Pancreas (tissue), 10 donors: ENCODE data around the gene ZNF608. TPM values are rescaled to one million over a fixed set of nuclear protein-coding genes. Genes with fewer than 3 reads are reported as not detected.

Experiments used
- ATAC-seq, 4 donors: fragments of 200-7000 bp; cut with Tn5 transposase; one replicate each; pipeline versions ENCODE4 v1.8.0 to v1.9.1; 2020; ENCODE audit warnings: mild to moderate bottlenecking in 4 of 4, moderate library complexity in 4 of 4
- DNase-seq, 6 donors: peaks; one replicate each; pipeline ENCODE4 v3.0.0-alpha.2; 2020
- FAIRE-seq: peaks from 2 replicates; lab custom pipeline; 2012; peaks lifted over from hg19 to GRCh38; lab: Jason Lieb, UNC
- H3K27ac ChIP-seq, 4 donors: fragments of 200-600 bp; sonication (generic); 1 replicate in 3 of 4; 2 replicates in 1 of 4; pipeline versions ENCODE4 v1.5.0 to v1.8.0; 2020
- H3K27me3 ChIP-seq, 4 donors: fragments of 200-600 bp; one replicate each; pipeline ENCODE4 v1.8.0; 2021
- H3K36me3 ChIP-seq, 3 donors: fragments of 200-600 bp; sonication (generic) in 1 of 3; one replicate each; pipeline versions ENCODE4 v1.5.0 to v1.8.0; 2020 to 2021
- H3K4me1 ChIP-seq, 3 donors: fragments of 200-600 bp; one replicate each; pipeline ENCODE4 v1.8.0; 2021
- H3K4me3 ChIP-seq, 4 donors: fragments of 200-600 bp; sonication (generic) in 2 of 4; one replicate each; pipeline versions ENCODE4 v1.5.0 to v1.8.0; 2020 to 2021
- H3K9me3 ChIP-seq, 4 donors: fragments of 200-600 bp; one replicate each; pipeline ENCODE4 v1.8.0; 2021
- WGBS, 2 donors: extraction: QIAGEN DNeasy Blood & Tissue Kit; methylation state at CpG; one replicate each; pipeline ENCODE4 v1.1.7; 2013; 5-methylcytosine and 5-hydroxymethylcytosine counted together
- intact Hi-C, 3 donors: fragments of 100-400 bp; cut with DNase I; formaldehyde crosslinking; loops; one replicate each; pipeline versions ENCODE4 v1.11.1 to v1.14.2; 2022
- polyA plus RNA-seq, 2 donors: library from polyadenylated mRNA; stranded (reverse); fragments of 200-250 nt; gene quantifications; one replicate each; pipeline ENCODE4 v1.2.3, GENCODE V29; 2013
- total RNA-seq, 6 donors: library from RNA; stranded (reverse); fragmentation: NEBNext Ultra II Directional in 4 of 6; extraction: Animal tissue kit (Norgen Biotek cat#: 25700) in 4 of 6; gene quantifications; one replicate each; pipeline versions ENCODE4 v1.2.1 to v1.2.4, GENCODE V29; 2021 to 2023
- TF ChIP-seq, protein P1 (sequence below), 4 donors: fragments of 200-600 bp; sonication (generic) in 3 of 4; IDR thresholded peaks; one replicate each; pipeline versions ENCODE4 v1.5.0 to v1.8.0; 2021; ENCODE audit warnings: antibody characterized with exemption in 4 of 4
- donor health status: healthy with polysubstance abuse.
- donor health status: DM: no; HTN: no; CAD: no; lungs with moderate emphysema.
- donor health status: DM: no; HTN: no; CAD: no.
- donor health status: control.
- donor health status: control.
- donor health status: Bipolar disorder and iron deficiency.
- donor health status: DM: yes; HTN: yes; CAD: no.
- donor health status: DM: no; HTN: no; CAD: no.
- donor health status: DM: no; HTN: no; CAD: no.
- donor health status: DM: yes; HTN: yes; CAD: no.

The ZNF608 gene
- total and polyA plus RNA-seq, 8 donors: 9.3 to 21.6 (median 12.3) TPM

DNA sequence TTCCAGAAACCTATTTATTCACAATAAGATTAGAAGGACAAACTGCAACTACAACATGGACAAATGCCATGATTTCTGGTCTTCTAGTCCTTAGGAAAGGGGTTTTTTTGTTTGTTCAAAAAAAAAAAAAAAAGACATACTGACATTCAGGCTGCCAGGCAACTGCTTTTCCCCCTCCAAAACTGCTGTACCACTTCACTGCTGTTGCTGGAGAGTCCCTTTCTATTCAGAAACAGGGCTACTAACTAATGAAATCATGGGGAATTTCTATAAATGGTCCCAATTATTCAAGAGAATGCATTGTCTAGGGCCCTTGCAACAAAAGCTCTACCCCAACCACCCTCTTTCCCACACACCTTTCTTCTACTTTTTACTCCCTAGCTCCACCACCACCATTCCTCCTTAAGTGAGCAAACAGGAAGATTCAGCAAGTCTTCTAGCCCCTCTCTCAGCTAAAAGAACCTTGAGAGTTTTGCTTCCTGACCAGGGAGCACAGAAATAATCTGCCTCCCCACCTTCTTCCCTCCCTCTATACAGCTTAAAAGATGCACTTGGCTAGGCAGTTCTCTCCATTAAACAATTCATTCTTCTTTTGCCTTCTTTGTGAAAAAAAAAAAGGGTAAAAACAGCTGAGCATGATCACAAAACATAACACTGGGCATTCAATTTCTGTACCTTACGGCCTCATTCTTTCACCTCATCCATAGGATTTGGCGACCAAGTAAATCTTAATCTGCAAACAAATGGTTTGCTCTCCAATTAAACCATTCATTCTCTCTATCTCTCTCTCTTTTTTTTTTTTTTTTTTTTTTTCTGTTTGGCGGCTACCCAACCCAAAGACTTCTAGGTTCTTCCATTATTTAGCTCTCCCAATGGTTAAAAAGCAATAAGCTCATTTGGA lies 13.8 kb downstream of the ZNF608 start:
- 93 to 96% methylated on average over 3 of the region's 3 CpGs for WGBS, 2 donors
- H3K4me1 ChIP-seq: peaks cover 23 to 52% (median 37%) of the 10 kb centered on the region in 3 donors

DNA sequence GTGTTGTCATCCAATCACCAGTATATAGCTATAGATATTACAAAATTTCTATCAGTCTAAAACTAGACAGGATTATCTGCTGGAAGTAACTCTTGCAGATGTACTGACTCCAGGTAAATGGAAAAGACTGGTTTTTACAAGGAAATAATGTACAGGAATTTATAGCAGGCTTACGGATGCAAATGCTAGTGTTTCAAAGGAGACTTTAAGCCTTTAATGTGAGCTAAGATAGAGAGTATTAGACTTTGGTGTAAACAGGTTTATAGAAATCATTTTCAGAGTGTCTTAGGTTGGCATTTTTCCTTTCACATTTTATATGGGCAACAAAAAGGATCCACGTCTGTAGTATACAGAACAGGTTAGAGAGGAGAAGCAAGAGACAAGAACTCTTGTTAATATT lies 16.1 kb downstream of the ZNF608 start:
- intact Hi-C loops: loop anchor here in 1 of 3 donors (10.0 kb wide), 1 partner anchor 66 kb away; no protein-coding TSS in a partner anchor
- H3K36me3 ChIP-seq: no peaks in the 10 kb centered on the region
- peaks cover 6 to 32% (median 15%) of the 10 kb centered on the region in 3 donors for H3K4me1 ChIP-seq
- WGBS, 2 donors: 76 to 81% methylated on average over 2 of the region's 2 CpGs
- ATAC-seq: no peak
- no peaks in the 10 kb centered on the region for H3K9me3 ChIP-seq
- TF ChIP-seq, protein P1, sequence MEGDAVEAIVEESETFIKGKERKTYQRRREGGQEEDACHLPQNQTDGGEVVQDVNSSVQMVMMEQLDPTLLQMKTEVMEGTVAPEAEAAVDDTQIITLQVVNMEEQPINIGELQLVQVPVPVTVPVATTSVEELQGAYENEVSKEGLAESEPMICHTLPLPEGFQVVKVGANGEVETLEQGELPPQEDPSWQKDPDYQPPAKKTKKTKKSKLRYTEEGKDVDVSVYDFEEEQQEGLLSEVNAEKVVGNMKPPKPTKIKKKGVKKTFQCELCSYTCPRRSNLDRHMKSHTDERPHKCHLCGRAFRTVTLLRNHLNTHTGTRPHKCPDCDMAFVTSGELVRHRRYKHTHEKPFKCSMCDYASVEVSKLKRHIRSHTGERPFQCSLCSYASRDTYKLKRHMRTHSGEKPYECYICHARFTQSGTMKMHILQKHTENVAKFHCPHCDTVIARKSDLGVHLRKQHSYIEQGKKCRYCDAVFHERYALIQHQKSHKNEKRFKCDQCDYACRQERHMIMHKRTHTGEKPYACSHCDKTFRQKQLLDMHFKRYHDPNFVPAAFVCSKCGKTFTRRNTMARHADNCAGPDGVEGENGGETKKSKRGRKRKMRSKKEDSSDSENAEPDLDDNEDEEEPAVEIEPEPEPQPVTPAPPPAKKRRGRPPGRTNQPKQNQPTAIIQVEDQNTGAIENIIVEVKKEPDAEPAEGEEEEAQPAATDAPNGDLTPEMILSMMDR (IDR thresholded peaks at IDR 0.05): no peak
- DNase-seq: no peak
- H3K27ac ChIP-seq: no peak overlapping the region
- H3K4me3 ChIP-seq: no peak overlapping the region
- FAIRE-seq: no peak
- H3K27me3 ChIP-seq: no peaks in the 10 kb centered on the region

More for the DNA sequence above, 13.8 kb downstream of the ZNF608 start:
- no peak overlapping the region for H3K4me3 ChIP-seq
- ATAC-seq (no peak), DNase-seq (no peak), FAIRE-seq (no peak)
- no peaks in the 10 kb centered on the region for H3K27me3 ChIP-seq
- TF ChIP-seq, protein P1 (IDR thresholded peaks at IDR 0.05): no peak
- H3K27ac ChIP-seq: no peak overlapping the region
- H3K9me3 ChIP-seq: no peaks in the 10 kb centered on the region
- intact Hi-C loops: loop anchor here in 1 of 3 donors (10.0 kb wide), 1 partner anchor 68 kb away; no protein-coding TSS in a partner anchor
- H3K36me3 ChIP-seq: no peaks in the 10 kb centered on the region

DNA sequence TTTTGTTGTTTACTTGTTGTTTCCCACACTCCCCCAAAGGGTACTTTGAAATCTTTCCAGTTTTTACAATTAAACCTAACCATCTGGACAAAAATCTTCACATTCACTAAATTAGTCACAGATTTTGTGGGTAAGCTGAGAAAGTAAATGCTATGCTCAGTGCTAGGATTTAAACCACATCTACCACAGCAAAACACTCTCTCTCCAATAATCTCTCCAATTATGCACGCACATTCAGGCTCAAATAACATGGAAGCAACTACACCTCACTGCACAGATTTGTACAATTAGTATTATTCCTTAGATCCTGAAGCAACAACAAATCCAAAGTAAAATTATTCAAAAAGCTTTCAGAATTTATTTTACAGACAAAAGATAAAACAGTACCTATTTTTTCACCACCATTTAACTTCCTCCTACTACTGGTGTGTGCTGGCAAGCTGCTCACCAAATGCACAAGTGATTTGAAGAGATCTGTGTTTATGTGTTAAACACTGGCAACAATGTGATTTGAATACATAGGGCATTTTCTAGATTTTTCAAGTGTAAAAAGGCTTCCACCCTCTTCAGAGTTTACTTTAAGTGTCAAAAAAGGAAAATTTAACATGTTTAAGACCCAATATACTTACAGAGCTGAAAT lies 16.6 kb downstream of the ZNF608 start:
- peaks cover 6 to 28% (median 15%) of the 10 kb centered on the region in 3 donors for H3K4me1 ChIP-seq
- H3K27ac ChIP-seq: no peak overlapping the region
- H3K9me3 ChIP-seq: no peaks in the 10 kb centered on the region
- DNase-seq (no peak), FAIRE-seq (no peak), ATAC-seq (no peak)
- H3K4me3 ChIP-seq: no peak overlapping the region
- 89 to 90% methylated on average over 1 of the region's 1 CpG for WGBS, 2 donors
- intact Hi-C loops: loop anchor here in 1 of 3 donors (10.0 kb wide), 1 partner anchor 65 kb away; no protein-coding TSS in a partner anchor
- no peaks in the 10 kb centered on the region for H3K36me3 ChIP-seq
- H3K27me3 ChIP-seq: no peaks in the 10 kb centered on the region
- TF ChIP-seq, protein P1 (IDR thresholded peaks at IDR 0.05): no peak

DNA sequence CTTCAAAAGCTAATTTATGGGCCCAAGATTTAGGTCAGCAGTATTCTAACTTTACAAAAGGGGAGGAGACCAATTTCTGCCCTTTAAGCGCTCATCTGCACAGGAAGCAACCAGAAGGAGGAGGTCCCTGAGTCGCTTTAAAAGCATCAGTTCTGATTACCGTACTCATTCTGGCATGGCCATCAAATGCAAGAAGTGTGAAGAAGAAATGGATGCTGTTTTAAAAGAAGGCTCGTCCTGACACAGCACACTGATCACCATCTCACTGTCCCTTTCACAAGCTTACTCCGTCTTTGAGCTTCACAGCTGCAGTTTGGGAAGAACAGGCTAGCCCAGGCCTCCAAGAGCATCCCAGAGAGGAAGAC lies 17.5 kb downstream of the ZNF608 start:
- H3K27ac ChIP-seq: no peak overlapping the region
- ATAC-seq: no peak
- no peak overlapping the region for H3K4me3 ChIP-seq
- H3K9me3 ChIP-seq: no peaks in the 10 kb centered on the region
- DNase-seq: no peak
- TF ChIP-seq, protein P1 (IDR thresholded peaks at IDR 0.05): no peak
- H3K4me1 ChIP-seq: peaks cover 9 to 23% (median 10%) of the 10 kb centered on the region in 3 donors
- no peaks in the 10 kb centered on the region for H3K36me3 ChIP-seq
- intact Hi-C loops: no loop called here
- FAIRE-seq: no peak
- no peaks in the 10 kb centered on the region for H3K27me3 ChIP-seq
- WGBS, 2 donors: 95 to 96% methylated on average over 5 of the region's 5 CpGs
